Uterus (tissue), 4 donors: Measurements from ENCODE around the gene VIT. TPM values are rescaled to one million over a fixed set of nuclear protein-coding genes. Genes with fewer than 3 reads are reported as not detected.
"Not testable (repeated sequence)": the region's sequence is repeated elsewhere in the genome, so short reads cannot be mapped to it uniquely, and the experiment has no call there.

Source experiments
- DNase-seq, 2 donors: peaks; one replicate each; pipeline ENCODE4 v3.0.0-alpha.2; 2019 to 2020
- H3K27ac ChIP-seq, 2 donors: fragments of 200-600 bp; sonication (generic); 1 replicate in 1 of 2; 2 replicates in 1 of 2; pipeline ENCODE4 v1.5.1; 2016 to 2018
- H3K27me3 ChIP-seq, 2 donors: fragments of 200-600 bp; sonication (generic); one replicate each; pipeline ENCODE4 v1.5.1; 2018 to 2019; ENCODE audit warnings: control low read depth in 1 of 2
- H3K36me3 ChIP-seq, 2 donors: fragments of 200-600 bp; sonication (generic); one replicate each; pipeline ENCODE4 v1.5.1; 2019; ENCODE audit warnings: control low read depth in 1 of 2
- H3K4me1 ChIP-seq, 2 donors: fragments of 200-600 bp; sonication (generic); one replicate each; pipeline ENCODE4 v1.5.1; 2018 to 2019; ENCODE audit warnings: control low read depth in 1 of 2
- H3K4me3 ChIP-seq, 2 donors: fragments of 200-600 bp; sonication (generic); 1 replicate in 1 of 2; 2 replicates in 1 of 2; pipeline ENCODE4 v1.5.1; 2018 to 2019; ENCODE audit warnings: mild to moderate bottlenecking in 1 of 2
- H3K9me3 ChIP-seq, 2 donors: fragments of 200-600 bp; sonication (generic); one replicate each; pipeline ENCODE4 v1.5.1; 2019; ENCODE audit warnings: control low read depth in 1 of 2
- CTCF ChIP-seq, 4 experiments: fragments of 200-600 bp in 2 of 4; fragments of 450-650 bp in 2 of 4; sonication (generic) in 2 of 4; IDR thresholded peaks; one replicate each; pipeline ENCODE4 v1.5.1; 2016 to 2019; ENCODE audit warnings: antibody characterized with exemption in 4 of 4, mild to moderate bottlenecking in 2 of 4, moderate library complexity in 1 of 4
- POLR2A ChIP-seq, 2 donors: fragments of 450-650 bp; IDR thresholded peaks; one replicate each; pipeline ENCODE4 v1.6.1; 2016; ENCODE audit warnings: antibody characterized with exemption in 2 of 2, mild to moderate bottlenecking in 1 of 2, moderate library complexity in 1 of 2
- intact Hi-C: fragments of 100-400 bp; cut with DNase I; formaldehyde crosslinking; loops from one replicate; pipeline ENCODE4 v1.15.1; 2023; ENCODE audit warnings: low total_unique reads
- total RNA-seq, 4 donors: library from RNA; depleted of rRNA in 3 of 4; stranded (reverse); fragments of >200 nt in 3 of 4; gene quantifications; one replicate each; pipeline versions ENCODE4 v1.1.0 to v1.2.4, GENCODE V29; 2014 to 2023
- donor health status: DM: yes; HTN: yes; CAD: no.

The VIT gene
- total RNA-seq, 4 donors from 2014 or later = 0.26 to 6.2 (median 2.8) TPM

- Histone ChIP-seq H3K4me1 (no peaks in the 10 kb centered on the region), H3K36me3 (no peaks in the 10 kb centered on the region), H3K27ac (no peak overlapping the region), H3K27me3 (no peaks in the 10 kb centered on the region), H3K4me3 (no peak overlapping the region), H3K9me3 (no peaks in the 10 kb centered on the region)
- DNase-seq = no peak
- intact Hi-C loops = no loop called here
- no peak for TF ChIP-seq POLR2A (IDR thresholded peaks at IDR 0.05)
- no peak for TF ChIP-seq CTCF (IDR thresholded peaks at IDR 0.05)
Observed at GRCh38 chr2:36683002-36683401, 13.5 kb upstream of the VIT start.

GRCh38 chr2:36688291-36688690 is 8.2 kb upstream of the VIT start:
- H3K27ac ChIP-seq, intact Hi-C loops, H3K4me3 ChIP-seq, H3K9me3 ChIP-seq, H3K36me3 ChIP-seq, H3K27me3 ChIP-seq, DNase-seq, H3K4me1 ChIP-seq: not testable (repeated sequence)

- H3K27me3 ChIP-seq, H3K4me1 ChIP-seq, H3K27ac ChIP-seq, H3K4me3 ChIP-seq, H3K9me3 ChIP-seq, DNase-seq, intact Hi-C loops, H3K36me3 ChIP-seq: not testable (repeated sequence)
Observed at GRCh38 chr2:36689013-36689412, 7.5 kb upstream of the VIT start.

- H3K9me3 ChIP-seq = no peaks in the 10 kb centered on the region
- intact Hi-C loops = no loop called here
- no peak overlapping the region for H3K4me3 ChIP-seq
- no peaks in the 10 kb centered on the region for H3K27me3 ChIP-seq
- H3K27ac ChIP-seq = no peak overlapping the region
- no peaks in the 10 kb centered on the region for H3K4me1 ChIP-seq
- no peak for DNase-seq
- H3K36me3 ChIP-seq = no peaks in the 10 kb centered on the region
- TF ChIP-seq POLR2A (IDR thresholded peaks at IDR 0.05) (no peak), CTCF (IDR thresholded peaks at IDR 0.05) (no peak)
Observed at GRCh38 chr2:36692121-36692520, 4.4 kb upstream of the VIT start.

GRCh38 chr2:36693825-36694224 is 2.7 kb upstream of the VIT start:
- no peaks in the 10 kb centered on the region for H3K4me1 ChIP-seq
- no peak overlapping the region for H3K27ac ChIP-seq
- TF ChIP-seq CTCF (IDR thresholded peaks at IDR 0.05) (no peak), POLR2A (IDR thresholded peaks at IDR 0.05) (no peak)
- intact Hi-C loops = no loop called here
- H3K4me3 ChIP-seq = no peak overlapping the region
- H3K36me3 ChIP-seq = no peaks in the 10 kb centered on the region
- H3K9me3 ChIP-seq = no peaks in the 10 kb centered on the region
- no peak for DNase-seq
- no peaks in the 10 kb centered on the region for H3K27me3 ChIP-seq

GRCh38 chr2:36695746-36696415 is 626 bp upstream of the VIT start:
- Histone ChIP-seq H3K27me3 (no peaks in the 10 kb centered on the region), H3K4me3 (no peak overlapping the region), H3K4me1 (no peaks in the 10 kb centered on the region), H3K36me3 (no peaks in the 10 kb centered on the region), H3K27ac (no peak overlapping the region), H3K9me3 (no peaks in the 10 kb centered on the region)
- no peak for DNase-seq
- intact Hi-C loops = no loop called here
- TF ChIP-seq CTCF (IDR thresholded peaks at IDR 0.05) (no peak), POLR2A (IDR thresholded peaks at IDR 0.05) (no peak)
